Measurements from ENCODE around the gene CEP152.

DNA sequence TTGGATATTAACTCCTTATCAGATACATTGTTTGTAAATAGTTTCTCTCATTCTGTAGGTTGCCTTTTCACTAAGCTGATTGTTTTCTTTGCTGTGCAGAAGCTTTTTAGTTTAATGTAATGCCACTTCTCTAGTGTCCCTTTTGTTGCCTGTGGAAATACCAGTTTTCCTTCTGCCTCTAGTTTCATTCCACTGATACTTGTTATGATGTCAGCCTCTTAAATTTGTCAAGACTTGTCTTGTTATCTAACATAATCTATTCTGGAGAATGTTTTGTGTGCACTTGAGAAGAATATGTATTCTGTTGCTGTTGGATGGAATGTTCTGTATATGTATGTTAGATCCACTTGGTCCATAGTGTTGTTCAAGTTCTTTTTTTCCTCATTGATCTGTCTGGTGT, 18.0 kb upstream of the CEP152 start:
- TF ChIP-seq, protein P1, sequence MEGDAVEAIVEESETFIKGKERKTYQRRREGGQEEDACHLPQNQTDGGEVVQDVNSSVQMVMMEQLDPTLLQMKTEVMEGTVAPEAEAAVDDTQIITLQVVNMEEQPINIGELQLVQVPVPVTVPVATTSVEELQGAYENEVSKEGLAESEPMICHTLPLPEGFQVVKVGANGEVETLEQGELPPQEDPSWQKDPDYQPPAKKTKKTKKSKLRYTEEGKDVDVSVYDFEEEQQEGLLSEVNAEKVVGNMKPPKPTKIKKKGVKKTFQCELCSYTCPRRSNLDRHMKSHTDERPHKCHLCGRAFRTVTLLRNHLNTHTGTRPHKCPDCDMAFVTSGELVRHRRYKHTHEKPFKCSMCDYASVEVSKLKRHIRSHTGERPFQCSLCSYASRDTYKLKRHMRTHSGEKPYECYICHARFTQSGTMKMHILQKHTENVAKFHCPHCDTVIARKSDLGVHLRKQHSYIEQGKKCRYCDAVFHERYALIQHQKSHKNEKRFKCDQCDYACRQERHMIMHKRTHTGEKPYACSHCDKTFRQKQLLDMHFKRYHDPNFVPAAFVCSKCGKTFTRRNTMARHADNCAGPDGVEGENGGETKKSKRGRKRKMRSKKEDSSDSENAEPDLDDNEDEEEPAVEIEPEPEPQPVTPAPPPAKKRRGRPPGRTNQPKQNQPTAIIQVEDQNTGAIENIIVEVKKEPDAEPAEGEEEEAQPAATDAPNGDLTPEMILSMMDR (IDR thresholded peaks at IDR 0.05) = no peak
- no peak for TF ChIP-seq EZH2 (IDR thresholded peaks at IDR 0.05)

Data from neural progenitor cell (in vitro differentiated cells).